Loucy (cell line): Measurements from ENCODE around the gene ZFAND3.

Experiments used
- H2AFZ ChIP-seq: fragments of 200-600 bp; sonication (generic); 2 replicates; pipeline ENCODE4 v1.6.0; 2016; ENCODE audit warnings: antibody characterized with exemption, mild to moderate bottlenecking, low read length, moderate library complexity
- H3F3A ChIP-seq: fragments of 200-600 bp; 2 replicates; pipeline ENCODE4 v1.6.0; 2016; ENCODE audit warnings: antibody characterized with exemption, low read depth, mild to moderate bottlenecking
- H3K27me3 ChIP-seq: fragments of 200-600 bp; sonication (generic); 2 replicates; pipeline ENCODE4 v1.6.1; 2014; ENCODE audit warnings: low read length, mild to moderate bottlenecking; ENCODE audit not compliant: insufficient read depth, poor library complexity, severe bottlenecking
- H3K36me3 ChIP-seq: fragments of 200-600 bp; sonication (generic); 2 replicates; pipeline ENCODE4 v1.6.1; 2016; ENCODE audit warnings: low read length; ENCODE audit not compliant: insufficient read depth
- H3K4me1 ChIP-seq: fragments of 200-600 bp; sonication (generic); 2 replicates; pipeline ENCODE4 v1.5.1; 2014; ENCODE audit warnings: low read length, mild to moderate bottlenecking; ENCODE audit not compliant: insufficient read depth, poor library complexity, severe bottlenecking
- H3K4me2 ChIP-seq: fragments of 200-600 bp; sonication (generic); 2 replicates; pipeline ENCODE4 v1.6.0; 2014; ENCODE audit warnings: antibody characterized with exemption, low read length, low read depth, mild to moderate bottlenecking; ENCODE audit not compliant: poor library complexity, severe bottlenecking
- H3K4me3 ChIP-seq: fragments of 200-600 bp; sonication (generic); 2 replicates; pipeline ENCODE4 v1.5.1; 2014; ENCODE audit warnings: low read length, mild to moderate bottlenecking, mixed read lengths; ENCODE audit not compliant: poor library complexity, severe bottlenecking
- H3K79me2 ChIP-seq: fragments of 200-600 bp; sonication (generic); 2 replicates; pipeline ENCODE4 v1.6.1; 2014; ENCODE audit warnings: low read length; ENCODE audit not compliant: insufficient read depth
- H3K9ac ChIP-seq: fragments of 200-600 bp; sonication (generic); 2 replicates; pipeline ENCODE4 v1.6.0; 2014; ENCODE audit warnings: mild to moderate bottlenecking, low read depth, low read length, moderate library complexity; ENCODE audit not compliant: poor library complexity, severe bottlenecking
- H3K9me2 ChIP-seq: fragments of 200-600 bp; sonication (generic); replicated peaks from 2 replicates; pipeline ENCODE4 v1.6.1; 2016; ENCODE audit warnings: low read depth, low read length, mixed read lengths
- H3K9me3 ChIP-seq: fragments of 200-600 bp; sonication (generic); 2 replicates; pipeline ENCODE4 v1.6.1; 2014; ENCODE audit warnings: mild to moderate bottlenecking, antibody characterized with exemption, low read length, low read depth; ENCODE audit not compliant: insufficient read depth
- H4K20me1 ChIP-seq: fragments of 200-600 bp; sonication (generic); 2 replicates; pipeline ENCODE4 v1.6.0; 2014; ENCODE audit warnings: antibody characterized with exemption, low read length, mild to moderate bottlenecking; ENCODE audit not compliant: insufficient read depth, poor library complexity, severe bottlenecking
- CTCF ChIP-seq: fragments of 200-600 bp; sonication (generic); conservative IDR thresholded peaks from 2 replicates; pipeline ENCODE4 v1.5.1; 2014; ENCODE audit warnings: mild to moderate bottlenecking, antibody characterized with exemption, low read length
- EZH2phosphoT487 ChIP-seq: fragments of 200-600 bp; IDR thresholded peaks from 2 replicates; pipeline ENCODE4 v1.6.1; 2018; ENCODE audit warnings: antibody characterized with exemption, mild to moderate bottlenecking, moderate library complexity, borderline replicate concordance

The ZFAND3 gene

GRCh38 chr6:37884548-37884947, 65.0 kb downstream of the ZFAND3 start:
- peaks cover 90% of the 10 kb centered on the region for H3K79me2 ChIP-seq
- no peaks in the 10 kb centered on the region for H3F3A ChIP-seq
- no peak overlapping the region for H3K9ac ChIP-seq
- no peaks in the 10 kb centered on the region for H3K9me2 ChIP-seq
- peaks cover 45% of the 10 kb centered on the region for H4K20me1 ChIP-seq
- H3K4me1 ChIP-seq, result peaks cover 15% of the 10 kb centered on the region
- no peak overlapping the region for H2AFZ ChIP-seq
- no peak overlapping the region for H3K4me3 ChIP-seq
- H3K27me3 ChIP-seq, result no peaks in the 10 kb centered on the region
- no peak for TF ChIP-seq EZH2phosphoT487
- TF ChIP-seq CTCF, result no peak
- no peaks in the 10 kb centered on the region for H3K9me3 ChIP-seq
- H3K36me3 ChIP-seq, result no peaks in the 10 kb centered on the region
- H3K4me2 ChIP-seq, result no peak overlapping the region

- Histone ChIP-seq H3K4me3 (no peak overlapping the region), H3K4me1 (peaks cover 11% of the 10 kb centered on the region), H3K79me2 (peaks cover 92% of the 10 kb centered on the region), H4K20me1 (peaks cover 30% of the 10 kb centered on the region), H3K36me3 (peaks cover under 1% of the 10 kb centered on the region; the same call in 1 of the 2 replicates), H3F3A (no peaks in the 10 kb centered on the region), H3K9ac (no peak overlapping the region), H3K27me3 (no peaks in the 10 kb centered on the region), H2AFZ (no peak overlapping the region), H3K4me2 (no peak overlapping the region), H3K9me3 (no peaks in the 10 kb centered on the region), H3K9me2 (no peaks in the 10 kb centered on the region)
- no peak for TF ChIP-seq CTCF
- no peak for TF ChIP-seq EZH2phosphoT487
Observed at GRCh38 chr6:37889051-37889450, 69.5 kb downstream of the ZFAND3 start.

- Histone ChIP-seq H3F3A (no peaks in the 10 kb centered on the region), H4K20me1 (peaks cover 33% of the 10 kb centered on the region)
- TF ChIP-seq EZH2phosphoT487 (no peak), CTCF (no peak)
Observed at GRCh38 chr6:37889486-37889885, 70.0 kb downstream of the ZFAND3 start.

More at GRCh38 chr6:37889486-37889885, 70.0 kb downstream of the ZFAND3 start:
- Histone ChIP-seq H3K27me3 (no peaks in the 10 kb centered on the region), H3K4me2 (no peak overlapping the region), H2AFZ (no peak overlapping the region), H3K4me1 (peaks cover 11% of the 10 kb centered on the region), H3K9me2 (no peaks in the 10 kb centered on the region), H3K4me3 (no peak overlapping the region), H3K36me3 (peaks cover 4% of the 10 kb centered on the region; the same call in 1 of the 2 replicates), H3K9ac (no peak overlapping the region), H3K79me2 (peaks cover 92% of the 10 kb centered on the region), H3K9me3 (no peaks in the 10 kb centered on the region)
